Mucosa of descending colon (tissue), 3 donors: ENCODE data around the gene CFAP90. TPM values are rescaled to one million over a fixed set of nuclear protein-coding genes. Genes with fewer than 3 reads are reported as not detected.

Experiments used
- ATAC-seq: fragments of 200-7000 bp; cut with Tn5 transposase; one replicate; pipeline ENCODE4 v1.9.1; 2020; ENCODE audit warnings: mild to moderate bottlenecking, moderate library complexity
- DNase-seq, 3 donors: peaks; one replicate each; pipeline ENCODE4 v3.0.0-alpha.2; 2020
- H3K36me3 ChIP-seq: fragments of 200-600 bp; one replicate; pipeline ENCODE4 v1.8.0; 2021; ENCODE audit warnings: low read depth, mild to moderate bottlenecking
- H3K4me1 ChIP-seq: fragments of 200-600 bp; one replicate; pipeline ENCODE4 v1.8.0; 2021; ENCODE audit warnings: low read depth, mild to moderate bottlenecking
- H3K4me3 ChIP-seq: fragments of 200-600 bp; one replicate; pipeline ENCODE4 v1.8.0; 2021; ENCODE audit warnings: mild to moderate bottlenecking
- H3K9me3 ChIP-seq: fragments of 200-600 bp; one replicate; pipeline ENCODE4 v1.8.0; 2021; ENCODE audit warnings: mild to moderate bottlenecking
- CTCF ChIP-seq: fragments of 200-600 bp; IDR thresholded peaks from one replicate; pipeline ENCODE4 v1.8.0; 2022; ENCODE audit warnings: antibody characterized with exemption, mild to moderate bottlenecking
- intact Hi-C, 2 donors: fragments of 100-400 bp; cut with DNase I in 1 of 2; cut with micrococcal nuclease in 1 of 2; formaldehyde crosslinking; loops; one replicate each; pipeline versions ENCODE4 v1.11.0 to v1.11.1; 2022; cut with DNase I, micrococcal nuclease
- total RNA-seq, 3 donors: library from RNA; stranded (reverse); fragmentation: NEBNext Ultra II Directional in 2 of 3; extraction: Animal tissue kit (Norgen Biotek cat#: 25700) in 2 of 3; gene quantifications; one replicate each; pipeline versions ENCODE4 v1.2.1 to v1.2.4, GENCODE V29; 2021 to 2023
- donor health status: DM: no; HTN: no; CAD: no; lungs with moderate emphysema.
- donor health status: DM: no; HTN: no; CAD: no.
- donor health status: DM: no; HTN: yes; CAD: no.

Gene CFAP90
- total RNA-seq, 3 donors from 2014 or later = not detected

GRCh38 chr5:7867260-7867659 lies 16.3 kb upstream of the CFAP90 start:
- Histone ChIP-seq H3K4me1 (peaks cover 33% of the 10 kb centered on the region), H3K9me3 (no peaks in the 10 kb centered on the region), H3K4me3 (no peak overlapping the region), H3K36me3 (no peaks in the 10 kb centered on the region)
- DNase-seq (no peak), ATAC-seq (no peak)
- intact Hi-C loops = no loop called here
- no peak for TF ChIP-seq CTCF

GRCh38 chr5:7866196-7866595 lies 15.3 kb upstream of the CFAP90 start:
- Histone ChIP-seq H3K4me3 (no peak overlapping the region), H3K36me3 (no peaks in the 10 kb centered on the region), H3K9me3 (no peaks in the 10 kb centered on the region), H3K4me1 (peaks cover 29% of the 10 kb centered on the region)
- ATAC-seq (no peak), DNase-seq (no peak)
- intact Hi-C loops = no loop called here
- no peak for TF ChIP-seq CTCF

- TF ChIP-seq CTCF = no peak
- intact Hi-C loops = no loop called here
- no peaks in the 10 kb centered on the region for H3K36me3 ChIP-seq
- DNase-seq (no peak), ATAC-seq (no peak)
- H3K4me1 ChIP-seq = no peaks in the 10 kb centered on the region
- H3K9me3 ChIP-seq = no peaks in the 10 kb centered on the region
- H3K4me3 ChIP-seq = no peak overlapping the region
Measured at GRCh38 chr5:7857926-7858632, 7.1 kb upstream of the CFAP90 start.

- TF ChIP-seq CTCF = no peak
- Histone ChIP-seq H3K4me1 (no peaks in the 10 kb centered on the region), H3K36me3 (no peaks in the 10 kb centered on the region), H3K9me3 (no peaks in the 10 kb centered on the region), H3K4me3 (no peak overlapping the region)
- DNase-seq = no peak
- no peak for ATAC-seq
- intact Hi-C loops = no loop called here
Measured at GRCh38 chr5:7857361-7857760, 6.4 kb upstream of the CFAP90 start.

- ATAC-seq = peak; percentile 62
- Histone ChIP-seq H3K4me3 (no peak overlapping the region), H3K9me3 (no peaks in the 10 kb centered on the region), H3K36me3 (no peaks in the 10 kb centered on the region), H3K4me1 (no peaks in the 10 kb centered on the region)
- intact Hi-C loops = no loop called here
- DNase-seq = no peak
- peak; percentile 31 for TF ChIP-seq CTCF
Measured at GRCh38 chr5:7856855-7857254, 5.9 kb upstream of the CFAP90 start.

- Histone ChIP-seq H3K9me3 (no peaks in the 10 kb centered on the region), H3K36me3 (no peaks in the 10 kb centered on the region), H3K4me1 (no peaks in the 10 kb centered on the region), H3K4me3 (no peak overlapping the region)
- intact Hi-C loops = no loop called here
- ATAC-seq = no peak
- DNase-seq = no peak
- no peak for TF ChIP-seq CTCF
Measured at GRCh38 chr5:7855611-7856010, 4.7 kb upstream of the CFAP90 start.
